Measurements from ENCODE around the gene NQO2.

GRCh38 chr6:2950713-2951112 is 49.0 kb upstream of the NQO2 start:
- TF ChIP-seq CTCF (IDR thresholded peaks at IDR 0.05; ENCODE audit: insufficient read depth, low read depth, low read length) (no peak), EZH2 (IDR thresholded peaks at IDR 0.05; ENCODE audit: insufficient read depth, low read length) (no peak)
